ENCODE data around the gene PTGR1.

PTGR1 gene

GRCh38 chr9:111542497-111543254 is 56.8 kb downstream of the PTGR1 start:
- Histone ChIP-seq H3K4me1 (ENCODE audit: insufficient read depth, low read length) (no peaks in the 10 kb centered on the region), H3K9ac (ENCODE audit: low read depth, low read length) (no peak overlapping the region), H3K36me3 (ENCODE audit: insufficient read depth, low read length) (peaks cover 79% of the 10 kb centered on the region), H3K9me3 (ENCODE audit: control insufficient read depth, insufficient read depth, low read length) (peaks cover 94% of the 10 kb centered on the region)

GRCh38 chr9:111533099-111533790 is 66.2 kb downstream of the PTGR1 start:
- H3K9ac ChIP-seq (ENCODE audit: low read depth, low read length), result no peak overlapping the region
- H3K4me1 ChIP-seq (ENCODE audit: insufficient read depth, low read length), result peaks cover 16% of the 10 kb centered on the region
- H3K36me3 ChIP-seq (ENCODE audit: insufficient read depth, low read length), result peaks cover 65% of the 10 kb centered on the region
- peaks cover 48% of the 10 kb centered on the region for H3K9me3 ChIP-seq (ENCODE audit: control insufficient read depth, insufficient read depth, low read length)

GRCh38 chr9:111531716-111532115 is 67.7 kb downstream of the PTGR1 start:
- Histone ChIP-seq H3K9me3 (ENCODE audit: control insufficient read depth, insufficient read depth, low read length) (peaks cover 37% of the 10 kb centered on the region), H3K4me1 (ENCODE audit: insufficient read depth, low read length) (peaks cover 30% of the 10 kb centered on the region), H3K36me3 (ENCODE audit: insufficient read depth, low read length) (peaks cover 61% of the 10 kb centered on the region), H3K9ac (ENCODE audit: low read depth, low read length) (no peak overlapping the region)

- Histone ChIP-seq H3K9ac (ENCODE audit: low read depth, low read length) (peak overlapping the region; percentile 5; the same call in 1 of the 2 replicates), H3K36me3 (ENCODE audit: insufficient read depth, low read length) (peaks cover 53% of the 10 kb centered on the region), H3K4me1 (ENCODE audit: insufficient read depth, low read length) (peaks cover 30% of the 10 kb centered on the region), H3K9me3 (ENCODE audit: control insufficient read depth, insufficient read depth, low read length) (peaks cover 23% of the 10 kb centered on the region)
Measured at GRCh38 chr9:111529787-111530186, 69.7 kb downstream of the PTGR1 start.

- peaks cover 31% of the 10 kb centered on the region for H3K36me3 ChIP-seq (ENCODE audit: insufficient read depth, low read length)
- no peak overlapping the region for H3K9ac ChIP-seq (ENCODE audit: low read depth, low read length)
- peaks cover 8% of the 10 kb centered on the region for H3K9me3 ChIP-seq (ENCODE audit: control insufficient read depth, insufficient read depth, low read length)
- H3K4me1 ChIP-seq (ENCODE audit: insufficient read depth, low read length), result peaks cover 39% of the 10 kb centered on the region
Measured at GRCh38 chr9:111527347-111527746, 72.1 kb downstream of the PTGR1 start.

- H3K36me3 ChIP-seq (ENCODE audit: insufficient read depth, low read length), result peaks cover 14% of the 10 kb centered on the region
- peaks cover 38% of the 10 kb centered on the region for H3K4me1 ChIP-seq (ENCODE audit: insufficient read depth, low read length)
- peak within 1 kb of the TSS; percentile 81 for H3K9ac ChIP-seq (ENCODE audit: low read depth, low read length)
- H3K9me3 ChIP-seq (ENCODE audit: control insufficient read depth, insufficient read depth, low read length), result no peaks in the 10 kb centered on the region
Measured at GRCh38 chr9:111525056-111525977, 74.1 kb downstream of the PTGR1 start, which contains the start of gene ZNF483. Gene ZNF483 (plus strand): TSS chr9:111525179. CDS start chr9:111527396, 2,217 bp downstream.

GRCh38 chr9:111524731-111525055 is 74.8 kb downstream of the PTGR1 start:
- Histone ChIP-seq H3K4me1 (ENCODE audit: insufficient read depth, low read length) (peaks cover 35% of the 10 kb centered on the region), H3K9me3 (ENCODE audit: control insufficient read depth, insufficient read depth, low read length) (no peaks in the 10 kb centered on the region), H3K36me3 (ENCODE audit: insufficient read depth, low read length) (peaks cover 11% of the 10 kb centered on the region), H3K9ac (ENCODE audit: low read depth, low read length) (peak overlapping the region; percentile 81)

- H3K36me3 ChIP-seq (ENCODE audit: insufficient read depth, low read length), result no peaks in the 10 kb centered on the region
- no peak overlapping the region for H3K9ac ChIP-seq (ENCODE audit: low read depth, low read length)
- H3K4me1 ChIP-seq (ENCODE audit: insufficient read depth, low read length), result no peaks in the 10 kb centered on the region
Measured at GRCh38 chr9:111516061-111516465, 83.4 kb downstream of the PTGR1 start.

GRCh38 chr9:111514967-111515366 is 84.5 kb downstream of the PTGR1 start:
- H3K9ac ChIP-seq (ENCODE audit: low read depth, low read length), result no peak overlapping the region
- no peaks in the 10 kb centered on the region for H3K4me1 ChIP-seq (ENCODE audit: insufficient read depth, low read length)
- H3K9me3 ChIP-seq (ENCODE audit: control insufficient read depth, insufficient read depth, low read length), result peaks cover 3% of the 10 kb centered on the region; the same call in 1 of the 2 replicates
- no peaks in the 10 kb centered on the region for H3K36me3 ChIP-seq (ENCODE audit: insufficient read depth, low read length)

More at GRCh38 chr9:111516061-111516465, 83.4 kb downstream of the PTGR1 start:
- H3K9me3 ChIP-seq (ENCODE audit: control insufficient read depth, insufficient read depth, low read length), result peaks cover 3% of the 10 kb centered on the region; the same call in 1 of the 2 replicates
